PC-3 (cell line): ENCODE measurements around the gene GOLGA6L7. TPM values are rescaled to one million over a fixed set of nuclear protein-coding genes. Genes with fewer than 3 reads are reported as not detected.

Experiments used
- ATAC-seq: fragments of 200-7000 bp; cut with Tn5 transposase; 2 replicates; pipeline ENCODE4 v1.9.1; 2020; ENCODE audit warnings: mild to moderate bottlenecking, moderate library complexity
- BruUV-seq: library from RNA; stranded (reverse); fragments of 400-500 nt; replicated peaks from 2 replicates; lab custom pipeline; 2021; lab: Mats Ljungman, UMichigan
- CTCF ChIA-PET: fragments of 300-600 bp; sonication (Branson Sonifier 250); formaldehyde crosslinking; loops from one replicate; lab custom pipeline; 2022; ENCODE audit warnings: antibody characterized with exemption; lab: Charles Lee
- POLR2A ChIA-PET: fragments of 300-600 bp; sonication (Branson Sonifier 250); formaldehyde crosslinking; loops from one replicate; lab custom pipeline; 2022; ENCODE audit warnings: antibody characterized with exemption; ENCODE audit not compliant: unreplicated experiment; lab: Charles Lee
- DNase-seq: peaks from one replicate; pipeline ENCODE4 v3.0.0-alpha.2; 2015
- H2AFZ ChIP-seq: fragments of 300-600 bp; sonication (generic); 2 replicates; pipeline ENCODE4 v1.6.0; 2016; ENCODE audit warnings: antibody characterized with exemption, low read length
- H3F3A ChIP-seq: fragments of 300-600 bp; sonication (generic); one replicate; pipeline ENCODE4 v1.6.0; 2017; ENCODE audit warnings: antibody characterized with exemption, low read length, control low read depth, mild to moderate bottlenecking; ENCODE audit not compliant: unreplicated experiment
- H3K27ac ChIP-seq: fragments of 300-600 bp; sonication (generic); 2 replicates; pipeline ENCODE4 v1.5.1; 2016; ENCODE audit warnings: mild to moderate bottlenecking, low read length
- H3K27me3 ChIP-seq: fragments of 300-600 bp; sonication (generic); 2 replicates; pipeline ENCODE4 v1.6.1; 2016; ENCODE audit warnings: low read length, mixed read lengths
- H3K36me3 ChIP-seq: fragments of 300-600 bp; sonication (generic); 2 replicates; pipeline ENCODE4 v1.6.1; 2016; ENCODE audit warnings: low read depth, mixed run types, low read length, mixed read lengths
- H3K4me1 ChIP-seq: fragments of 300-600 bp; sonication (generic); 2 replicates; pipeline ENCODE4 v1.5.1; 2016; ENCODE audit warnings: low read length; ENCODE audit not compliant: insufficient read depth
- H3K4me2 ChIP-seq: fragments of 300-600 bp; sonication (generic); 2 replicates; pipeline ENCODE4 v1.6.0; 2016; ENCODE audit warnings: low read length
- H3K4me3 ChIP-seq: fragments of 300-600 bp; sonication (generic); 2 replicates; pipeline ENCODE4 v1.5.1; 2016; ENCODE audit warnings: mild to moderate bottlenecking, low read length, mixed read lengths
- H3K79me2 ChIP-seq: fragments of 300-600 bp; sonication (generic); 2 replicates; pipeline ENCODE4 v1.6.1; 2017; ENCODE audit warnings: low read length, mixed read lengths
- H3K9ac ChIP-seq: fragments of 300-600 bp; sonication (generic); 2 replicates; pipeline ENCODE4 v1.6.0; 2016; ENCODE audit warnings: mild to moderate bottlenecking, low read length
- H3K9me2 ChIP-seq: fragments of 300-600 bp; sonication (generic); replicated peaks from 2 replicates; pipeline ENCODE4 v1.6.1; 2016; ENCODE audit warnings: mixed run types, low read length, mixed read lengths
- H3K9me3 ChIP-seq: fragments of 300-600 bp; sonication (generic); 2 replicates; pipeline ENCODE4 v1.6.1; 2016; ENCODE audit warnings: low read length, mixed read lengths
- H4K20me1 ChIP-seq: fragments of 300-600 bp; sonication (generic); 2 replicates; pipeline ENCODE4 v1.6.1; 2016; ENCODE audit warnings: low read length, mixed read lengths
- CTCF ChIP-seq: fragments of 300-600 bp; sonication (generic); conservative IDR thresholded peaks from 2 replicates; pipeline ENCODE4 v1.5.1; 2017; ENCODE audit warnings: antibody characterized with exemption, low read depth, mild to moderate bottlenecking, low read length
- EZH2 ChIP-seq: fragments of 300-600 bp; sonication (generic); IDR thresholded peaks from one replicate; pipeline ENCODE4 v1.6.1; 2017; ENCODE audit warnings: antibody characterized with exemption, mild to moderate bottlenecking, low read length; ENCODE audit not compliant: unreplicated experiment
- EZH2phosphoT487 ChIP-seq: fragments of 300-600 bp; sonication (generic); IDR thresholded peaks from 2 replicates; pipeline ENCODE4 v1.6.1; 2018; ENCODE audit warnings: mild to moderate bottlenecking, antibody characterized with exemption, low read length, borderline replicate concordance
- intact Hi-C: fragments of 100-400 bp; cut with micrococcal nuclease; formaldehyde crosslinking; loops from 2 replicates; pipeline ENCODE4 v1.9.0; 2023
- total RNA-seq: library from RNA; depleted of rRNA; stranded (reverse); fragments of >200 nt; gene quantifications from 2 replicates; pipeline ENCODE4 v1.2.3, GENCODE V29; 2014

GOLGA6L7 gene
- total RNA-seq, 1 experiment from 2014 or later: not detected

GRCh38 chr15:28878209-28878608 is 29.8 kb upstream of the GOLGA6L7 start:
- Histone ChIP-seq H3K4me1 (no peaks in the 10 kb centered on the region), H3K4me2 (no peak overlapping the region), H3K9me2 (no peaks in the 10 kb centered on the region), H3K9ac (no peak overlapping the region), H2AFZ (no peak overlapping the region), H3K9me3 (no peaks in the 10 kb centered on the region), H3K4me3 (no peak overlapping the region), H4K20me1 (no peaks in the 10 kb centered on the region), H3F3A (no peaks in the 10 kb centered on the region), H3K36me3 (no peaks in the 10 kb centered on the region), H3K27ac (no peak overlapping the region), H3K79me2 (no peaks in the 10 kb centered on the region), H3K27me3 (no peaks in the 10 kb centered on the region)
- POLR2A ChIA-PET: interaction anchor here (0.7 kb wide), 1 partner anchor 9 kb away, joined by 8 read pairs; no protein-coding TSS in a partner anchor
- intact Hi-C loops: no loop called here
- TF ChIP-seq EZH2phosphoT487 (no peak), EZH2 (no peak), CTCF (no peak)
- no TSS peak for BruUV-seq
- DNase-seq: no peak
- CTCF ChIA-PET: interaction anchor here (0.6 kb wide), 1 partner anchor 140 kb away, joined by 6 read pairs; no protein-coding TSS in a partner anchor
- ATAC-seq: no peak

GRCh38 chr15:28876845-28877185 is 28.4 kb upstream of the GOLGA6L7 start:
- intact Hi-C loops: no loop called here
- H3K9ac ChIP-seq: no peak overlapping the region

More at GRCh38 chr15:28876845-28877185, 28.4 kb upstream of the GOLGA6L7 start:
- no peaks in the 10 kb centered on the region for H3K4me1 ChIP-seq
- H3K9me2 ChIP-seq: no peaks in the 10 kb centered on the region
- no peaks in the 10 kb centered on the region for H4K20me1 ChIP-seq
- H3K9me3 ChIP-seq: no peaks in the 10 kb centered on the region
- H3K27ac ChIP-seq: no peak overlapping the region
- H3K27me3 ChIP-seq: no peaks in the 10 kb centered on the region
- CTCF ChIA-PET: no interaction called here
- no peak overlapping the region for H3K4me3 ChIP-seq
- H3K36me3 ChIP-seq: no peaks in the 10 kb centered on the region
- POLR2A ChIA-PET: no interaction called here
- no peak for TF ChIP-seq CTCF
- no peak for TF ChIP-seq EZH2
- TF ChIP-seq EZH2phosphoT487: no peak
- no peak for DNase-seq
- ATAC-seq: no peak
- H2AFZ ChIP-seq: no peak overlapping the region
- BruUV-seq: no TSS peak
- no peak overlapping the region for H3K4me2 ChIP-seq
- H3F3A ChIP-seq: no peaks in the 10 kb centered on the region
- H3K79me2 ChIP-seq: no peaks in the 10 kb centered on the region
